HL-60 (cell line): Measurements from ENCODE around the gene STARD7.

Experiments
- DNase-seq, 2 experiments: peaks; one replicate each; pipeline ENCODE4 v3.0.0-alpha.2; 2010 to 2020; ENCODE audit warnings: low read depth in 1 of 2, low spot score in 1 of 2
- H3K27ac ChIP-seq: fragments of 250-450 bp; sonication (Bioruptor Pico); replicated peaks from 2 replicates; pipeline ENCODE4 v1.5.1; 2020; ENCODE audit warnings: mild to moderate bottlenecking, moderate library complexity
- H3K27me3 ChIP-seq: fragments of 250-450 bp; sonication (Bioruptor Pico); 2 replicates; pipeline ENCODE4 v1.5.1; 2021; ENCODE audit warnings: mild to moderate bottlenecking, moderate library complexity; ENCODE audit not compliant: insufficient read depth, poor library complexity, severe bottlenecking
- H3K4me3 ChIP-seq: replicated peaks from 2 replicates; pipeline ENCODE4 v1.5.1; 2011; ENCODE audit warnings: mild to moderate bottlenecking, control low read depth, low read length; ENCODE audit not compliant: insufficient read depth
- CTCF ChIP-seq: IDR thresholded peaks from one replicate; pipeline ENCODE4 v1.5.1; 2011; ENCODE audit warnings: low read length, control low read depth, inconsistent platforms; ENCODE audit not compliant: insufficient read depth
- GABPA ChIP-seq: IDR thresholded peaks from 2 replicates; pipeline ENCODE4 v1.6.1; 2012; ENCODE audit warnings: low read depth
- POLR2AphosphoS5 ChIP-seq: IDR thresholded peaks from 2 replicates; pipeline ENCODE4 v1.6.1; 2012; ENCODE audit warnings: low read depth
- REST ChIP-seq: IDR thresholded peaks from 2 replicates; pipeline ENCODE4 v1.6.1; 2012; ENCODE audit warnings: low read depth; ENCODE audit not compliant: insufficient replicate concordance
- SPI1 ChIP-seq: IDR thresholded peaks from 2 replicates; pipeline ENCODE4 v1.6.1; 2012; ENCODE audit warnings: low read depth, mild to moderate bottlenecking, borderline replicate concordance

The STARD7 gene

GRCh38 chr2:96252526-96252925 is 43.9 kb upstream of the STARD7 start:
- Histone ChIP-seq H3K27ac (no peak overlapping the region), H3K27me3 (no peaks in the 10 kb centered on the region), H3K4me3 (no peak overlapping the region)
- TF ChIP-seq REST: no peak
- DNase-seq: no peak

- DNase-seq: no peak
- no peak overlapping the region for H3K4me3 ChIP-seq
- no peaks in the 10 kb centered on the region for H3K27me3 ChIP-seq
- no peak for TF ChIP-seq GABPA
- TF ChIP-seq REST: no peak
- TF ChIP-seq SPI1: no peak
- TF ChIP-seq POLR2AphosphoS5: no peak
- TF ChIP-seq CTCF: no peak
- no peak overlapping the region for H3K27ac ChIP-seq
These were observed 43.2 kb upstream of the STARD7 start for GRCh38 chr2:96251721-96252292.

GRCh38 chr2:96250188-96250587 is 41.6 kb upstream of the STARD7 start:
- H3K4me3 ChIP-seq: no peak overlapping the region
- no peaks in the 10 kb centered on the region for H3K27me3 ChIP-seq
- DNase-seq: no peak
- no peak overlapping the region for H3K27ac ChIP-seq
- TF ChIP-seq CTCF (no peak), REST (no peak), SPI1 (no peak), GABPA (no peak), POLR2AphosphoS5 (no peak)

GRCh38 chr2:96249654-96250053 is 41.0 kb upstream of the STARD7 start:
- no peak overlapping the region for H3K4me3 ChIP-seq

More at GRCh38 chr2:96249654-96250053, 41.0 kb upstream of the STARD7 start:
- DNase-seq: no peak
- Histone ChIP-seq H3K27me3 (no peaks in the 10 kb centered on the region), H3K27ac (no peak overlapping the region)
- no peak for TF ChIP-seq REST
- no peak for TF ChIP-seq POLR2AphosphoS5
- no peak for TF ChIP-seq GABPA
- no peak for TF ChIP-seq CTCF
- no peak for TF ChIP-seq SPI1
